Activated CD4-positive, alpha-beta T cell treated with anti-CD3 and anti-CD28 coated beads for 24 hours (primary cell): ENCODE measurements around the gene CXorf49.
"Not testable (repeated sequence)": the region's sequence is repeated elsewhere in the genome, so short reads cannot be mapped to it uniquely, and the experiment has no call there.

ENCODE experiments used
- DNase-seq, 2 donors: peaks; one replicate each; pipeline ENCODE4 v3.0.0-alpha.2; 2020; ENCODE audit warnings: low read depth in 2 of 2

The CXorf49 gene

DNA sequence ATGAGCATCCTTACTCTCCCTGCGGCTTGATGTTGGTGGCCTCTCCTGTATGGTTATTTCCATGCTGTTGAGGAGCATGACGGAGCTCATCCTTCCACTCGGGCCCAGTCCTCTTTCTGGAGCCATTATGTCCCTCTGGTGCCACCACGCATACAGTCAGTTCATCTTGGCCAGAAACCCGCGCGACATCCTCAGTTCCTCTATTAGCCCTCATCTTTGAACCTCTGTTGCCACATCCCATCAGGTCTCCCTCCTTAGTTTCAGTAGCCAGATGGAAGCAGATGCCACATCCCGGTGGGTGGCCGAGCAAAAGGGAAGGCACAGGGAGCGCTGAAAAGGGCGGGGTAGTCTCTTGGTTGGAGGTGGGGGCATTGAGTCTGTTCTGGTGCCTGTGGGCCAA is 46.1 kb downstream of the CXorf49 start:
- DNase-seq, result no peak

DNA sequence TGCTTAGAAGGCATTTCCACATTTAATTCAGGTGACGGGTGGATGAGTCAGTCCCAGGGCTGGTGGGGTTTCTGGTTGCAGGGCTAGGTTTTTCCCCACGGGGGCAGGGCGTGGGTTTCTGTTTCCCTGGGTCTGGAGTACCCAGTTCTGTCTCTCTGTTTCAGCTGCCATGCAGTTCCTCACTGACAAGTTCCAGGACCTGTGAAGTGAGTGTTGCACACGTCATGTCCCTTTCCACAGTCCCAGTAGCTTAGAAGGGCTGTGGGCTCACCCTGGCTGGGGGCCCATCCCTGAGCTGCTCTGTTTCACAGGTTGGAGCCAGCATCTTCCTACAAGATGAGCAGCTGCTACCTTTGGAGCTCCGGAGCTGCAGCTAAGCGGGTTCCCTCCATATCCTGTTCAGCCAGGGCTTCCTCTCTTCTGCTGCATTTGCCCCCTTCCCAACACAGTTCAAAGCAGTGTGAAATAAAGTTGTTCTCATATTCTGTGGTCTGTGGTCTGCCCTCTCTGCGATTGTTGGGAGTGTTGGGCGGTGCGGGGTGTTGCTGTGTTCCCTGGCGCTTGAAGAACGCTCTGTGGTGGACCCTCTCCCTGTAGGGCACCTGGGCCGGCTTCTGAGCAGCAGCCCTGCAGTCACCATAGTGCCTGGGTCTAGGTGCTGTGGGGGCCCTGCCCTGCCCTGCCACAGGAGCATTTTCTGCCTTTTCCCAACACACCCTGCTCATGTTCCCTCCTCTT is 46.9 kb downstream of the CXorf49 start:
- DNase-seq, result peak; percentile 44 to 51

DNA sequence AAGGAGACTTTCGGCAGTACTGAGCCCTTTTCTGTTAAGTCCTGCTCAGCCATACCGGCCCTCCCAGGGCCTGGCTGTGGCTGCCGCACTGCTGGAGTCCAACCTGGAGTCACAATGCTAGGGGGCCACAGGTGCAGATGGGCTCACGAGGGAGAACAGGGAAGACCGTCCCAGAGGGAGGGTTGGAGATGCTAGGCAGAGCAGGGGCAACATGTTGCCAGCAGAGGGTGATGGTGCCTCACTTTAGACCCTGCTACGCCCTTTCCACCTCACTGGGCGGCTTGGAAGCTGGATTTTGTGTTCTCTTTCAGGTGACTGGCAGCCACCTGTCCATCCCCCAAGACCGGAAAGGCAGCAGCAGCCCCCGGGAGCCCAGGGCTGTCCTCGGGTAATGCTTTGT is 48.1 kb downstream of the CXorf49 start:
- DNase-seq, result not testable (repeated sequence)

DNA sequence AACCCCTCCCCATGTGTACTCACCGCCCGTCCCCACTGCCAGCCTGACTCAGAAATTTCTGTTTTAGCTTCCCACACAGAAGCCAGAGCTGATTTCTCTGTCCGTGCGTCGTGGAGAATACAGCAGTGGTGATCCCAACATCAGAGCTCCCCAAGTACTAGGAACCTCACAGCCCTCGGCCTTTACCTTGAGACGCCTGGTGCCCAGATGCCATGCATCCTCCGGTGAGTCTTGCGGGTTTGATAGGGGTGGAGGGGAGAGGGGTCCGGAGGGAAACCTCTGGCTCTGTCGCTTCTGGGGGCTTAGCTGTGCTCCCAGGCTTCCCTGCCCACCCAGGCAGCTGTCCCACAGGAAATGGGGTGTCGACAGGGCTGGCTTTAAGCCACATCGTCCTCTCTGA is 48.6 kb downstream of the CXorf49 start:
- DNase-seq, result no peak

DNA sequence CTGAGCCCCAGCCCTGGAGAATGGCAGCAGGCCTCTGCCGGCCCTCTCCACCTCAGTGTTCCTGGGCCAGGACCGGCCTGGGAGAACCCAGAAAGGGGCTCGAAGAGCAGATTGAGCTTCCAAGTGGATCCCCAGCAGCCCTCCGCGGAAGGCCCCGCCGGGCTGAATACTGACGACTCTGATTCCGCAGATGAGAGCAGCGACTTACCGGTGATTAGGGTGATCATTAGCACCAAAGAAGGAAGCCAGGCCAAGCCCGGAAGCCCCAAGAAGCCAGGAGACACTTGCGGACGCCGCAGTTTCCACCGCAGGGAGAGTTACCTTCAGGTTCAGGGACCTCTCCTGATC is 49.9 kb downstream of the CXorf49 start:
- DNase-seq, result no peak

DNA sequence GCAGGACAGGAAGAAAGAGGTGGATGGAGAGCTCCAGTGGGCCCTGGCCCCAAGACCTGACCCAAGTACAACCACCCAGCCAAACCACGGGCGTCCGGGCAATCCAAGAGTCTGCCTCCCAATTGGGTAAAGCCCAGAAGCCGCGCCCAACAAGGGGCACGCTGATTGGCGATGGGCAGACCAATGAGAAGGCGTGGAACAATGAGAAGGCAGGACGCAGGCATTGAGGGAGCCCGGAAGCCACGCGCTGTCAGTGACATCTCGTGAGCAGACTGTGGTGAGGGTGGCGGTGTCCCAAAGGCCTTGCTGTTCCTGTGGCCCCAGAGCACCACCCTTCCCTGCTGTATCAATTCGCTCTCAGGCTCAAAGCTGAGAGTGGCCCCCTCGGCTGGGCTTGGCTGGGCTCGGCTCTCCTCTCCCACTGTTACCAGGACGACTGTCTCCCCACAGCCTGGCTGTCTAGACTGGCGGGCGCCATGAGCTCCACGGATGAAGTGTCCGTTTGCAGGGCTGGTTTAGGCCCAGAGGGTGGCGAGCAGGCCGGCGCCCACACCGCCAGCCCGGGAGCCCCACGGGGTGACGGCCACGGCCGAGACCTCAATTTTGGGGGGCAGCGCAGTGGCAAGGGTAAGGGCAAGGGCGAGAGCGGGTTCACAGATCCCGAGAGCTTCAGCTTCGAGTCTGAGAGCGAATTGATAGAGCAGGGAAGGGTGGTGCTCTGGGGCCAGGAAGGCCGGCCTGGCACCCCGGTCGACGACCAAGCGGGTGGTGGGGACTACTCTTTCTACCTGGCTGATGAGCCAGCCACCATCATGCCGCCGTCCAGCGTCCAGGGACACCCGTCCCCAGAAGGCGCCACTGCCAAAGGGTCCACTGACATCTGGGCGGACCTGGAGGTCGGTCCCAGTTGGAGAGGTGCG is 50.5 kb downstream of the CXorf49 start, which contains the start of gene LOC101059915:
Gene LOC101059915 (plus strand): TSS at position 219 of the 920 bp plus-strand sequence.
- DNase-seq, result no peak

DNA sequence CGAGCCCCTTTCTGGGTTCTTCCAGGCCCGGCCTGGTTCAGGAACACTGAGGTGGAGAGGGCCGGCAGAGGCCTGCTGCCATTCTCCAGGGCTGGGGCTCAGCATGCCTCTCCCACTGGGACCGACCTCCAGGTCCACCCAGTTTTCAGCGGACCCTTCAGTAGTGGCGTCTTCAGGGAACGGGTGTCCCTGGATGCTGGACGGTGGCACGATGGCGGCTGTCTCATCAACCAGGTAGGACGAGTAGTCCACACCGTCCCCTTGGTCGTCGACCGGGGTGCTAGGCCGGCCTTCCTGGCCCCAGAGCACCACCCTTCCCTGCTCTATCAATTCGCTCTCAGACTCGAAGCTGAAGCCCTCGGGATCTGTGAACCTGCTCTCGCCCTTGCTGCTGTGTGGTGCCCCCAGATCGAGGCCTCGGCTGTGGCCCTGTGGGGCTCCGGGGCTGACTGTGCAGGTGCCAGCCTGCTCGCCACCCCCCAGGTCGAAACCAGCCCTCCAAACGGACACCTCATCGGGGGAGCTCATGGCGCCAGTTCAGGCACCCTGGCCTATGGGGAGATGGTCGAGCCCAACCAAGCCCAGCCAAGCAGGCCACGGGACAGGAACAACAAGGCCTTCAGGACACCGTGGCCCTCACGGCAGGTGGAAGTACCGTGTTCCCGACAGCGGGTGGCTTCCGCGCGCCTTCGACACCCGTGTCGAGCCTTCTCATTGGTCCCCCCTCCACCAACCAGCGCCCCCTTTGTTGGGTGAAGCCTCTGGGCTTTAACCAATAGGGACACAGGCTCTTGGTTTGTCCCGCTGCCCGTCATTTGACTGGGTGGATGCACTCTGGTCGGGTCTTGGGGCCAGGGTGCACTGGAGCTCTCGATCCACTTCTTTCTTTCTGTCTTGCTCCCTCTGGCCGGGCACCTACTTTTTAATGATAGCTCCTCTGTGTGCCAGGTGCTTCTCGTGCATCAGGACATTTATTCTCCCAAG is 51.6 kb downstream of the CXorf49 start:
- no peak for DNase-seq

DNA sequence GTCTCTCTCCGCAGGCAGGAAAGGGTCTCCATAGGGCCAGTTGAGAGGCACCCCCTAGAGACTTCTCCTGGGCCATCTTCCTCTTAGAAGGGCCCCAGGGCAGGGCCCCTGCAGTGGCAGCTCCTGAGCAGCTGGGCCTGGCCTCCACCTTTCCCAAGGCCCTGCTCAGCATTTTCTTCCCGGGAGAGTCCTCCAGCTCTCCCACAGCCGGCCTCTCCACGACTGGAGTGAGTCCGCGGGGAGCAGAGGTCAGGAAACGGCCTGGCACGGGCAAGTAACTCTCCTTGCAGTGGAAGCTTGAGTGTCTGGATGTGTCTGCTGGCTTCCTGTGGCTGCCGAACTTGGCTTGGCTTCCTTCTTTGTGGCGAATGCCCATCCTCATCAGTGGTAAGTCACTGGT is 52.3 kb downstream of the CXorf49 start:
- DNase-seq, result no peak

DNA sequence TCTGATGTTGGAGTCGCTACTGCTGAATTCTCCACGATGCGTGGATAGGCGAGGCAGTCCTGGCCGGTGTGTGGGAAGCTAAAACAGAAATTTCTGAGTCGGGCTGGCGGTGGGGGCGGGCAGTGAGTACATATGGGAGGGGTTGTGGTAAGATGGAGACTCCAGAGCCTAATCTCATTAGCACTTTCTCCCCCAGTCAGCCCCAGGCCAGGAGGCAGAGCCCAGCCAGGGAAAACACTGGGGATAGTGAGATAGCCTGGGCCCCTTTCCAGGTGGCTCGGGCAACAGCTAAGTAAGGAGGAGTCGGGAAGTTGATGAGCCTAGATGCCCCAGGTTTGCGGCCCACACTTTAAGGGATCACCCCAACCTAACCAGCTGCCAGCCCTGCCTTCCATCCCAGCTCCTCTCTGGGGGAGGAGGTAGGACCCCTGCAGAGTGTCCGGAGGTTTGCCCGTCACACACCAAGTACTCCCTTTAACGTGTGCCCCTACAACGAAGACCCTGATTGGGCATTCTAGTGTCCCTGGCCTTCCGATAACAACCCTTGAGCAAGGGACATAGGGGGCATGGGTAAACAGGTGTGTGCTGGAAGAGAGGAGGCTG is 53.1 kb downstream of the CXorf49 start:
- DNase-seq, result no peak
